ENCODE data around the gene PCSK6. TPM values are rescaled to one million over a fixed set of nuclear protein-coding genes. Genes with fewer than 3 reads are reported as not detected.

The PCSK6 gene
- polyA plus RNA-seq, 3 donors: 7.2 to 10.1 (median 7.2) TPM

GRCh38 chr15:101329867-101330380, 159.6 kb downstream of the PCSK6 start:
- no peak for DNase-seq

- DNase-seq: no peak
Observed at GRCh38 chr15:101329309-101329863, 160.1 kb downstream of the PCSK6 start.

- DNase-seq: no peak
Observed at GRCh38 chr15:101328001-101328400, 161.5 kb downstream of the PCSK6 start.

- DNase-seq: no peak
Observed at GRCh38 chr15:101327147-101327740, 162.3 kb downstream of the PCSK6 start.

GRCh38 chr15:101326462-101327146, 162.9 kb downstream of the PCSK6 start:
- DNase-seq: no peak

- DNase-seq: no peak
Observed at GRCh38 chr15:101326026-101326315, 163.5 kb downstream of the PCSK6 start.

GRCh38 chr15:101325263-101326025, 164.1 kb downstream of the PCSK6 start:
- DNase-seq: no peak

- no peak for DNase-seq
Observed at GRCh38 chr15:101324524-101325177, 164.9 kb downstream of the PCSK6 start.

GRCh38 chr15:101323793-101324523, 165.5 kb downstream of the PCSK6 start:
- DNase-seq: no peak

GRCh38 chr15:101322854-101323477, 166.5 kb downstream of the PCSK6 start:
- DNase-seq: no peak

GRCh38 chr15:101322016-101322695, 167.4 kb downstream of the PCSK6 start:
- no peak for DNase-seq

- DNase-seq: peak; percentile 31
Observed at GRCh38 chr15:101320501-101321052, 168.9 kb downstream of the PCSK6 start.

- no peak for DNase-seq
Observed at GRCh38 chr15:101318839-101319238, 170.7 kb downstream of the PCSK6 start.

GRCh38 chr15:101318147-101318819, 171.2 kb downstream of the PCSK6 start:
- DNase-seq: no peak

GRCh38 chr15:101317336-101317872, 172.1 kb downstream of the PCSK6 start:
- DNase-seq: no peak

- DNase-seq: no peak
Observed at GRCh38 chr15:101316529-101316928, 173.0 kb downstream of the PCSK6 start.

- DNase-seq: no peak
Observed at GRCh38 chr15:101315736-101316135, 173.8 kb downstream of the PCSK6 start.

GRCh38 chr15:101314336-101315125, 175.0 kb downstream of the PCSK6 start:
- DNase-seq: no peak

Measured in renal pelvis (tissue), 4 donors.